Left ventricle myocardium superior (tissue), 1 donor: Measurements from ENCODE around the gene BICD2. TPM values are rescaled to one million over a fixed set of nuclear protein-coding genes. Genes with fewer than 3 reads are reported as not detected.

Experiments
- ATAC-seq: fragments of 200-7000 bp; cut with Tn5 transposase; one replicate; pipeline ENCODE4 v1.9.1; 2020; ENCODE audit warnings: mild to moderate bottlenecking, moderate library complexity
- DNase-seq: peaks from one replicate; pipeline ENCODE4 v3.0.0-alpha.2; 2020
- intact Hi-C: fragments of 100-400 bp; cut with micrococcal nuclease; formaldehyde crosslinking; loops from one replicate; pipeline ENCODE4 v1.11.0; 2022
- total RNA-seq: library from RNA; stranded (reverse); fragmentation: NEBNext Ultra II Directional; extraction: Animal tissue kit (Norgen Biotek cat#: 25700); gene quantifications from one replicate; pipeline ENCODE4 v1.2.1, GENCODE V29; 2021
- donor health status: DM: no; HTN: yes; CAD: no; lungs with severe emphysema.

The BICD2 gene
- total RNA-seq, 1 donor from 2014 or later: 39.2 TPM

- DNase-seq (no peak), ATAC-seq (no peak)
- intact Hi-C loops: no loop called here
Observed at GRCh38 chr9:92735636-92736562, 28.7 kb downstream of the BICD2 start.

DNA sequence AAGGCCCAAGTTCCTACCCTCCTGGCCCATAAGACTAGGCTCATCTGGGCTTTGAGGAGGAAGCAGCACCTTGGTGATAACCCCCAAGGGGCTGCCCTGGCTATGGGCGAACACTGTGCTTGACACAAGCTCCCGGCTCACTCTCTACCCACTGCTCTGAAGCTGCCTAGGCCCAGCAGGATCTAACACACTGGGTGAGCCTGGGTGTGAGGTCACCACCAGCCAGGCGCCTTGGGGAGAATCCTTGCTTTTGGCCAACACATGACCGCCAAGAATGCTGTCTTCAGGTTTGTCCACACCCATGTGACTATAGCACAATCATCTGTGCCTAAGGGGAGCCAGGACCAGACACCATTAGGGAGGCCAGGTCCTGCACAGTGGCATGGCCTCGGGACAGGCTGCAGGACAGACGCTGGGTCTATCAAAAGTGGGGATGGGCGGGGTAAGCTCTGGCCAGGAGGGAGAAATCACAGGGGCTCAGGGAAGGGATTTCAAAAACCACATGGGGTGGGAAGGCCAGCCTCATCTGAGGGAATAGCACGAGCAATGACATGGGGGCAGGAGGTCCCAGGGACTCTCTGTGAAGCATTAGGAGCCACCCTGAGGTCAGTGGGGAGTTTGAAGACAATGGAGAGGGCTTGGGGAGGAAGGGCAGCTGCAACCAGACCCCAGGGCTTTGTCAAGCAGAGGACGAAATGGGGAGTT, 29.6 kb downstream of the BICD2 start:
- intact Hi-C loops: no loop called here
- DNase-seq: no peak
- ATAC-seq: no peak

DNA sequence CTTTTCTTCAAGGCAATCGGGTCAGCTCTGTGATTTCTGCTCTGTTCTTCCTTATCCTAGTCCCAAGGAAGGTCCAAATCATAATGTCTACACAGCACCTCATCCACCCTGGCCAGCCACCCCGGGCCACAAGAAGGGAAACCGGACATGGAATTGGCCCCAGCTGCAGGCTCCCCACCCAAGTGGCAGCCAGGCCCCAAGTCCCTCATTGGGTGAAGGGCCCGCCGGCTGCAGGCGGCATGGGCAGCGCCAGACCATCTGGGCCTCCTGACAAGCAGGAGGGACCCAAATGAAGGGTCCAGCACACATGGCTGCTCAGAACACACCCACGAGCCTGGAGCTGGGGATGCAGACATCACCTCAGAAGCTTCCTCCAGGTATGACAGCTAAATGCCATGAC, 33.7 kb downstream of the BICD2 start:
- DNase-seq: no peak
- intact Hi-C loops: no loop called here

GRCh38 chr9:92729735-92730155, 34.9 kb downstream of the BICD2 start:
- DNase-seq: no peak
- intact Hi-C loops: no loop called here
- ATAC-seq: no peak

More for the DNA sequence above, 33.7 kb downstream of the BICD2 start:
- ATAC-seq: no peak

- DNase-seq (peak; percentile 68), ATAC-seq (peak; percentile 79)
- intact Hi-C loops: no loop called here
Observed at GRCh38 chr9:92728831-92729734, 35.5 kb downstream of the BICD2 start.

- DNase-seq (no peak), ATAC-seq (no peak)
- intact Hi-C loops: no loop called here
Observed at GRCh38 chr9:92727716-92728700, 36.6 kb downstream of the BICD2 start.

- intact Hi-C loops: no loop called here
- ATAC-seq (peak; percentile 68), DNase-seq (peak; percentile 60)
Observed at GRCh38 chr9:92726971-92727715, 37.5 kb downstream of the BICD2 start.

DNA sequence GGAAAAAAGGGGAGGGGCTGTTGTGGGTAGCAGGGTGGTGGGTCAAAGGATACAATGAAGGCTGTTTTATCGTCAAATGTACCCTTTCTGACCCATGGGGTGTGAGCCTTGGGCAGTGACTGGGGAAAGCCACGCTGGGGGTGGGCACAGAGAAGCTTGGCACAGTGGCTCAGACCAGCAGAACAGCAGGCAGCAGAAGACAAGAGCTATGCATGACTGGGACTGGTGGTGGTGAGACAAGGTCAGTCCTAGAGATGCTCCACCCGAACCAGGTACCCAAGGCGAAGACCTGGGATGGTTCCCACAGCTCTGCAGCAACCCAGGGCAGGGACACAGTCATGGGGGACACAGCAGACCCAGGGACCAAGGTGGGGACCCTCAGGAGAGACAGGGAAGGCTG, 38.3 kb downstream of the BICD2 start:
- DNase-seq (no peak), ATAC-seq (no peak)
- intact Hi-C loops: no loop called here

GRCh38 chr9:92725766-92726165, 38.9 kb downstream of the BICD2 start:
- no peak for DNase-seq
- intact Hi-C loops: no loop called here

GRCh38 chr9:92725266-92725545, 39.4 kb downstream of the BICD2 start:
- ATAC-seq: no peak
- DNase-seq: no peak
- intact Hi-C loops: no loop called here

More at GRCh38 chr9:92725766-92726165, 38.9 kb downstream of the BICD2 start:
- no peak for ATAC-seq

GRCh38 chr9:92724528-92725265, 39.9 kb downstream of the BICD2 start:
- intact Hi-C loops: no loop called here
- ATAC-seq: no peak
- no peak for DNase-seq

GRCh38 chr9:92723801-92724323, 40.8 kb downstream of the BICD2 start:
- intact Hi-C loops: no loop called here

GRCh38 chr9:92723299-92723625, 41.4 kb downstream of the BICD2 start:
- DNase-seq (no peak), ATAC-seq (no peak)
- intact Hi-C loops: no loop called here

More at GRCh38 chr9:92723801-92724323, 40.8 kb downstream of the BICD2 start:
- ATAC-seq: no peak
- DNase-seq: no peak

DNA sequence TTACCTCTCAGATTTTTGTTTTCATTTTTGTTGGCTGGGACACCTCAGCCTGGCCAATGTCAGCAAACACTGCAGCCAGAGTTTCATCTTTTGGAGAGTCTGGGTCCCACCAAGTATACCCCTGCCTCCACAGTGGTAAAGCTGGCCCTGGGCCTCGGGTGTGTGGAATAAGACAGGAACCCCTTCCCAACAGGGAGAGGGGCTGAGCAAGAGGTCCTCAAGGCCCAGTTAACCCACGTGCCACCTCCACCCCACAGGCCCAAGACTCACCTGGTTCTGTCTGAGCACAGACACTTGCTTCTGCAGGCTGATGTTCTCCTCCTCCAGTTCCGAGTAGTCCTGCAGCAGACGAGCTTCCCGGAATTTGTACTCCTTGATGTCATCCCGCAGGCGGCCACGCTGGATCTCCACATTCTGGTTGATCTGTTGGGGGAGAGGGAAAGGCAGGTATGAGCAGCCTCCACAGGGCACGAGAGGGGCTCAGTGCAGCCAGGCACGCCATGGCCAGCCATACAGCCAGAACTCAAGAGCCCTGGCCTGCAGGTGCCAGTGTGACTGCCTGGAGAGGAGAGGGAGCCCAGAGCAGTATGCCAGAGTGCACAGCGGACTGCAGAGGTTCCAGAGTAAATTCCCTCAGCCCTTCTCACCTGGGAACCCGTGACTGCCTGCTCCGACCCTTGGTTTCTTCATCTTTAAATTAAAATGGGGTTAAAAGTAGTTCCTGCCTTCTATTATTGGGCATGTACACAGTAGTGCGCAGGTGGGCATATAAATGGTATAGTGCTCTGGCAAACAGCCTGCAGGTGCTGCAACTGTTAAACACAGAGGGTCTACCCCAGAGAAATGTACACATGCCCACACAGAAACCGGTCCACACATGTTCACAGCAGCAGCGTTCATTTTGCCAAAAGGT, 42.0 kb downstream of the BICD2 start:
- ATAC-seq: no peak
- DNase-seq: no peak
- intact Hi-C loops: no loop called here

DNA sequence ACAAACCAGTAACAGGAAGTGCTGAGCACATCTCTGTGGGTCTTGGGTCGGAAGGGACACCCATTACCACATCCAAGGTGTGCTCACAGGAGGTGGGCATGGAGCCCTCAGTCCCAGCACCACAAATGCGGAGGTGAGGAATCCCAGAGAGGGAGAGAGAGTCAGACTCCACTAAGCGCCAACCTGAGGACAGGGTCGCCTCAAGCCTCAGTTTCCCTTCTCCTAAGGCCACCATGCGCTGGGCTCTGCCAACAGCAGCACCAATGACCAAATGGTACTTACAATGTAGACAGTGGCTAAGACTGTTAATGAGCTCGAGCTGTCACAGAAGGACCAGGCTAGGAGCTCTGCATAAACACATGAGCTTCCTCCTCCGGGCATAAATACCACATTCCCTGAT, 43.1 kb downstream of the BICD2 start:
- intact Hi-C loops: no loop called here
- ATAC-seq (no peak), DNase-seq (no peak)
